ENCODE measurements around the gene TMEM247. TPM values are rescaled to one million over a fixed set of nuclear protein-coding genes. Genes with fewer than 3 reads are reported as not detected.

The TMEM247 gene
- total and polyA plus RNA-seq, 2 of the 8 experiments (the other 6 are each of a cell fraction or from before 2014, with no cell fraction given): not detected

DNA sequence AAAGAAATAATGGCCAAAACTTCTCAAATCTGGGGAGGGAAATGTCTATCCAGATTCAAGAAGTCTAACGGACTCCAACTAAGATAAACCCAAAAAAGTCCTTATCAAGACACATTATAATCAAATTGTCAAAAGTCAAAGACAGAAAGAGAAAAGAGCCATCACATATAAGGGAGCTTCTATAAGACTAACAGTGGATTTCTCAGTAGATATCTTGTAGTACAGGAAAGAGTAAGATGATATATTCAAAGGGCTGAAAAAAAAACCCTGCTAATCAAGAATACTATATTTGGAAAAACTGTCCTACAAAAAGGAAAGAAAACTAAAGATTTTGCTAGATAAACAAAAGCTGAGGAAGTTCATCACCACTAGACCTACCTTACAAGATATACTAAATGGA, 35.4 kb downstream of the TMEM247 start (continued):
- TF ChIP-seq ASH2L (IDR thresholded peaks at IDR 0.05; ENCODE audit: low read length) (no peak), FOSL1 (IDR thresholded peaks at IDR 0.05; ENCODE audit: insufficient read depth, low read depth, low read length) (no peak), JUN (IDR thresholded peaks at IDR 0.05; ENCODE audit: low read depth, low read length) (no peak)

Measured in H1 (cell line).